ENCODE data around the gene ODAD2.

DNA sequence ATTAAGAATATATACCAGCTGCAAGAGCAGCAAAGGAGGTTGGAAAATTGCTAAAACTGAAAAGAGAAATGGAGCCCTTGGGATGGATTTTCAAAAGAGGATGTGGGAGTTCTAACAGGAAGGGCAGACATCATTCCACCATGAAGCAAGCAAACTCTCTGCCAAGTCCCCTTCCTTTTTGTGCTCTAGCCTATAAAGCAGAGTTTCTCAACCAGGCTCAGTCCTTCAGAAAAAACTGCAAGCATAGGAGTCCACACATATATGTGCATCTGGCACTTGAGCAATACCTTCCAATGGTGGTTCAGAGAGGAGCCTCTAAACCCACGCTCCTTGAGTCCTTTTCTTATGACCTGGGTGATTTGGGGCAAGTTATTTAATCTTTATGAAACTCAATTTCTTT is 154.7 kb downstream of the ODAD2 start:
- no peak for TF ChIP-seq POLR2A (IDR thresholded peaks at IDR 0.05)
- TF ChIP-seq, protein P1, sequence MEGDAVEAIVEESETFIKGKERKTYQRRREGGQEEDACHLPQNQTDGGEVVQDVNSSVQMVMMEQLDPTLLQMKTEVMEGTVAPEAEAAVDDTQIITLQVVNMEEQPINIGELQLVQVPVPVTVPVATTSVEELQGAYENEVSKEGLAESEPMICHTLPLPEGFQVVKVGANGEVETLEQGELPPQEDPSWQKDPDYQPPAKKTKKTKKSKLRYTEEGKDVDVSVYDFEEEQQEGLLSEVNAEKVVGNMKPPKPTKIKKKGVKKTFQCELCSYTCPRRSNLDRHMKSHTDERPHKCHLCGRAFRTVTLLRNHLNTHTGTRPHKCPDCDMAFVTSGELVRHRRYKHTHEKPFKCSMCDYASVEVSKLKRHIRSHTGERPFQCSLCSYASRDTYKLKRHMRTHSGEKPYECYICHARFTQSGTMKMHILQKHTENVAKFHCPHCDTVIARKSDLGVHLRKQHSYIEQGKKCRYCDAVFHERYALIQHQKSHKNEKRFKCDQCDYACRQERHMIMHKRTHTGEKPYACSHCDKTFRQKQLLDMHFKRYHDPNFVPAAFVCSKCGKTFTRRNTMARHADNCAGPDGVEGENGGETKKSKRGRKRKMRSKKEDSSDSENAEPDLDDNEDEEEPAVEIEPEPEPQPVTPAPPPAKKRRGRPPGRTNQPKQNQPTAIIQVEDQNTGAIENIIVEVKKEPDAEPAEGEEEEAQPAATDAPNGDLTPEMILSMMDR (IDR thresholded peaks at IDR 0.05), result no peak

All from heart left ventricle (tissue), 13 donors.